AG10803 (cell line): ENCODE measurements around the gene FAM20A.
"Not testable (repeated sequence)": the region's sequence is repeated elsewhere in the genome, so short reads cannot be mapped to it uniquely, and the experiment has no call there.

Source experiments
- DNase-seq: peaks from one replicate; pipeline ENCODE4 v3.0.0; 2010; ENCODE audit warnings: low read depth
- H3K4me3 ChIP-seq: 2 replicates; pipeline ENCODE4 v1.5.1; 2011; ENCODE audit warnings: mild to moderate bottlenecking, low read length, control low read depth
- TF ChIP-seq, protein P1 (sequence below): conservative IDR thresholded peaks from 2 replicates; pipeline ENCODE4 v1.5.1; 2011; ENCODE audit warnings: mild to moderate bottlenecking, low read length, control low read depth, inconsistent platforms

Gene FAM20A

DNA sequence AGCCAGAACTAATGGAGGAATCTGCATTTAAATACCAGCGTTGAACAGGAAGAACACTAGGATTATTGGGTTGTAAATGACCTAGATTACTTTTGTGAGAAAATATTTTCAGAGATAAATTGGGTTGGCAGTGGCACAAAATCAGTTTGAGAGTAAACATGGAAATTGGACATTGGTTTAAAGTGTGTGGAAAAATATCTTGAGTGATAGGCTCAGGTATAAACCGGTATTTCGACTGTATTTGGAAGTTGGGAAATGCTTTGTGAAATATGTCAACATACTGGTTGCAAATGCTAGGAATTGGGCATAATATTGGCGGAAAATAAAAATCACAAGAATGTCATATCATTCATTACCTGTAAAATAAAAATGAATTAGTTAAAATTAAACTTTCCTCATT, 73.9 kb downstream of the FAM20A start:
- no peak overlapping the region for H3K4me3 ChIP-seq
- no peak for DNase-seq
- TF ChIP-seq, protein P1, sequence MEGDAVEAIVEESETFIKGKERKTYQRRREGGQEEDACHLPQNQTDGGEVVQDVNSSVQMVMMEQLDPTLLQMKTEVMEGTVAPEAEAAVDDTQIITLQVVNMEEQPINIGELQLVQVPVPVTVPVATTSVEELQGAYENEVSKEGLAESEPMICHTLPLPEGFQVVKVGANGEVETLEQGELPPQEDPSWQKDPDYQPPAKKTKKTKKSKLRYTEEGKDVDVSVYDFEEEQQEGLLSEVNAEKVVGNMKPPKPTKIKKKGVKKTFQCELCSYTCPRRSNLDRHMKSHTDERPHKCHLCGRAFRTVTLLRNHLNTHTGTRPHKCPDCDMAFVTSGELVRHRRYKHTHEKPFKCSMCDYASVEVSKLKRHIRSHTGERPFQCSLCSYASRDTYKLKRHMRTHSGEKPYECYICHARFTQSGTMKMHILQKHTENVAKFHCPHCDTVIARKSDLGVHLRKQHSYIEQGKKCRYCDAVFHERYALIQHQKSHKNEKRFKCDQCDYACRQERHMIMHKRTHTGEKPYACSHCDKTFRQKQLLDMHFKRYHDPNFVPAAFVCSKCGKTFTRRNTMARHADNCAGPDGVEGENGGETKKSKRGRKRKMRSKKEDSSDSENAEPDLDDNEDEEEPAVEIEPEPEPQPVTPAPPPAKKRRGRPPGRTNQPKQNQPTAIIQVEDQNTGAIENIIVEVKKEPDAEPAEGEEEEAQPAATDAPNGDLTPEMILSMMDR, result no peak

DNA sequence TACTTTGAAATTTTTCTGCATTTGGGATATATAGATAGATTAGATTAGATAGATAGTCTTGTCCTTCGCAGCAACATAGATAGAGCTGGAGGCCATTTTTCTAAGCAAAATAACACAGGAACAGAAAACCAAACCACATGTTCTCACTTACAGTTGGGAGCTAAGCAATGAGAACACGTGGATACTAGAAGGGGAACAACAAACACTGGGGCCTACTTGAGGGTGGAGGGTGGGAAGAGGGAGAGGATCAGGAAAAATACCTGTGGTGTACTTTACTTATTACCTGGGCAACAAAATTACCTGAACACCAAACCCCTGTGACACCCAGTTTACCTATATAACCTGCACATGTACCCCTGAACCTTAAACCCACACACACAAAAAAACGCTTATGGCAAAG, 74.6 kb downstream of the FAM20A start:
- TF ChIP-seq, protein P1, result no peak
- no peak for DNase-seq

GRCh38 chr17:68522266-68522665, 78.9 kb downstream of the FAM20A start:
- TF ChIP-seq, protein P1, result no peak
- DNase-seq, result no peak
- no peak overlapping the region for H3K4me3 ChIP-seq

More for the DNA sequence above, 74.6 kb downstream of the FAM20A start:
- H3K4me3 ChIP-seq, result no peak overlapping the region

DNA sequence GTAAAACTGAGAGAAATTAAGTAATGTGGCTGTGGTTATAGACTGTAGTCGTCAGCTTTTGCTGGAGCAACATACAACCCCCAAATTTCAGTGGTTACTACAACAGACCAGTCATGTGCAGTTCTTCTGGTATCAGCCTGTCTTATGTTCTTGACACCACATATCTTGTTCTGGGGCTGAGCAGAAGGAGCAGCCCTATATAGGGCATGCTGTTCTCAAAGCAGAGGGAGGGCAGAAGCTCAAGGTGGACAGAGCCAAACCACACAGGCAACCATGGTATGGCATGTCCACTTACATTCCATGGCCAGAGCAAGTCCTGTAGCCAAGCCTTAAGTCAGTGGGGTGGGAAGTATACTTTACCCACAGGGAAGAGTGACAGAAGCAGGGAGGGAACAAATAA, 81.3 kb downstream of the FAM20A start:
- TF ChIP-seq, protein P1, result no peak
- no peak overlapping the region for H3K4me3 ChIP-seq
- DNase-seq, result peak; percentile 39

- not testable (repeated sequence) for DNase-seq, H3K4me3 ChIP-seq
Measured at GRCh38 chr17:68519051-68519450, 82.1 kb downstream of the FAM20A start.

GRCh38 chr17:68518063-68518815, 82.9 kb downstream of the FAM20A start:
- TF ChIP-seq, protein P1, result no peak
- H3K4me3 ChIP-seq, result no peak overlapping the region
- no peak for DNase-seq

GRCh38 chr17:68517605-68518004, 83.6 kb downstream of the FAM20A start:
- H3K4me3 ChIP-seq, DNase-seq: not testable (repeated sequence)

GRCh38 chr17:68516732-68517131, 84.4 kb downstream of the FAM20A start:
- H3K4me3 ChIP-seq, result no peak overlapping the region
- TF ChIP-seq, protein P1, result no peak
- DNase-seq, result no peak
